Neural progenitor cell (in vitro differentiated cells): ENCODE measurements around the gene SNRNP70. TPM values are rescaled to one million over a fixed set of nuclear protein-coding genes. Genes with fewer than 3 reads are reported as not detected.
"Not testable (repeated sequence)": the region's sequence is repeated elsewhere in the genome, so short reads cannot be mapped to it uniquely, and the experiment has no call there.

Experiments
- DNase-seq: peaks from one replicate; pipeline ENCODE4 v3.0.0-alpha.2; 2016; ENCODE audit warnings: low spot score
- H2AFZ ChIP-seq: fragments of 200-600 bp; sonication (generic); replicated peaks from 2 replicates; pipeline ENCODE4 v1.6.1; 2016; ENCODE audit warnings: antibody characterized with exemption
- H3F3A ChIP-seq: fragments of 200-600 bp; sonication (generic); 2 replicates; pipeline ENCODE4 v1.6.1; 2016; ENCODE audit warnings: antibody characterized with exemption, low read depth
- H3K27ac ChIP-seq: fragments of 200-600 bp; sonication (generic); 2 replicates; pipeline ENCODE4 v1.5.1; 2016; ENCODE audit warnings: mild to moderate bottlenecking
- H3K27me3 ChIP-seq: fragments of 200-600 bp; sonication (generic); 2 replicates; pipeline ENCODE4 v1.6.1; 2016; ENCODE audit warnings: mild to moderate bottlenecking, moderate library complexity
- H3K36me3 ChIP-seq: fragments of 200-600 bp; sonication (generic); 2 replicates; pipeline ENCODE4 v1.5.1; 2016
- H3K4me1 ChIP-seq: fragments of 200-600 bp; sonication (generic); 2 replicates; pipeline ENCODE4 v1.6.1; 2016; ENCODE audit warnings: mixed run types
- H3K4me2 ChIP-seq: fragments of 200-600 bp; sonication (generic); 2 replicates; pipeline ENCODE4 v1.6.1; 2016
- H3K4me3 ChIP-seq: fragments of 200-600 bp; sonication (generic); 2 replicates; pipeline ENCODE4 v1.5.1; 2016
- H3K79me2 ChIP-seq: fragments of 200-600 bp; sonication (generic); 2 replicates; pipeline ENCODE4 v1.6.1; 2016; ENCODE audit warnings: low read depth
- H3K9ac ChIP-seq: fragments of 200-600 bp; sonication (generic); 2 replicates; pipeline ENCODE4 v1.6.1; 2016
- H3K9me3 ChIP-seq: fragments of 200-600 bp; sonication (generic); 2 replicates; pipeline ENCODE4 v1.5.1; 2016; ENCODE audit warnings: low read depth
- H4K20me1 ChIP-seq: fragments of 200-600 bp; sonication (generic); 2 replicates; pipeline ENCODE4 v1.6.1; 2016; ENCODE audit warnings: low read depth
- H3K27ac Mint-ChIP-seq: 3 replicates; pipeline ENCODE4 v1.8.0; 2021; ENCODE audit warnings: mixed read lengths
- H3K27me3 Mint-ChIP-seq: 2 replicates; pipeline ENCODE4 v1.8.0; 2022; ENCODE audit warnings: low read depth, mild to moderate bottlenecking, inconsistent platforms, moderate library complexity, mixed read lengths; ENCODE audit not compliant: insufficient read depth
- H3K36me3 Mint-ChIP-seq: 3 replicates; pipeline ENCODE4 v1.8.0; 2021; ENCODE audit warnings: mixed read lengths
- H3K4me1 Mint-ChIP-seq: 3 replicates; pipeline ENCODE4 v1.8.0; 2021; ENCODE audit warnings: mixed read lengths
- H3K4me3 Mint-ChIP-seq: 3 replicates; pipeline ENCODE4 v1.8.0; 2021; ENCODE audit warnings: mild to moderate bottlenecking, moderate library complexity, mixed read lengths
- H3K9me3 Mint-ChIP-seq: 3 replicates; pipeline ENCODE4 v1.8.0; 2020; ENCODE audit warnings: mixed read lengths
- EZH2 ChIP-seq: fragments of 200-600 bp; sonication (generic); IDR thresholded peaks from 2 replicates; pipeline ENCODE4 v1.6.1; 2017; ENCODE audit warnings: antibody characterized with exemption, mild to moderate bottlenecking, moderate library complexity
- EZH2phosphoT487 ChIP-seq: fragments of 200-600 bp; sonication (generic); IDR thresholded peaks from 2 replicates; pipeline ENCODE4 v1.6.1; 2017; ENCODE audit warnings: antibody characterized with exemption
- total RNA-seq: library from RNA; depleted of rRNA; stranded (reverse); fragments of >200 nt; gene quantifications from 2 replicates; pipeline ENCODE4 v1.2.3, GENCODE V29; 2015; ENCODE audit warnings: low replicate concordance
- TF ChIP-seq, protein P1 (sequence below): fragments of 200-600 bp; sonication (generic); IDR thresholded peaks from 2 replicates; pipeline ENCODE4 v1.5.1; 2017; ENCODE audit warnings: antibody characterized with exemption, mild to moderate bottlenecking

The SNRNP70 gene
- total RNA-seq, 1 donor from 2014 or later, result 162 TPM

GRCh38 chr19:49141352-49141751 lies 56.1 kb downstream of the SNRNP70 start:
- Histone ChIP-seq H3K36me3 (no peaks in the 10 kb centered on the region), H3K4me2 (no peak overlapping the region), H2AFZ (no peak overlapping the region), H3K9ac (no peak overlapping the region), H3F3A (peaks cover 14% of the 10 kb centered on the region), H3K4me1 (no peaks in the 10 kb centered on the region), H3K27me3 (no peaks in the 10 kb centered on the region), H4K20me1 (no peaks in the 10 kb centered on the region), H3K27ac (no peak overlapping the region), H3K4me3 (no peak overlapping the region), H3K79me2 (no peaks in the 10 kb centered on the region), H3K9me3 (no peaks in the 10 kb centered on the region)
- no peak for DNase-seq
- TF ChIP-seq EZH2, result no peak
- no peak for TF ChIP-seq EZH2phosphoT487
- TF ChIP-seq, protein P1, sequence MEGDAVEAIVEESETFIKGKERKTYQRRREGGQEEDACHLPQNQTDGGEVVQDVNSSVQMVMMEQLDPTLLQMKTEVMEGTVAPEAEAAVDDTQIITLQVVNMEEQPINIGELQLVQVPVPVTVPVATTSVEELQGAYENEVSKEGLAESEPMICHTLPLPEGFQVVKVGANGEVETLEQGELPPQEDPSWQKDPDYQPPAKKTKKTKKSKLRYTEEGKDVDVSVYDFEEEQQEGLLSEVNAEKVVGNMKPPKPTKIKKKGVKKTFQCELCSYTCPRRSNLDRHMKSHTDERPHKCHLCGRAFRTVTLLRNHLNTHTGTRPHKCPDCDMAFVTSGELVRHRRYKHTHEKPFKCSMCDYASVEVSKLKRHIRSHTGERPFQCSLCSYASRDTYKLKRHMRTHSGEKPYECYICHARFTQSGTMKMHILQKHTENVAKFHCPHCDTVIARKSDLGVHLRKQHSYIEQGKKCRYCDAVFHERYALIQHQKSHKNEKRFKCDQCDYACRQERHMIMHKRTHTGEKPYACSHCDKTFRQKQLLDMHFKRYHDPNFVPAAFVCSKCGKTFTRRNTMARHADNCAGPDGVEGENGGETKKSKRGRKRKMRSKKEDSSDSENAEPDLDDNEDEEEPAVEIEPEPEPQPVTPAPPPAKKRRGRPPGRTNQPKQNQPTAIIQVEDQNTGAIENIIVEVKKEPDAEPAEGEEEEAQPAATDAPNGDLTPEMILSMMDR, result no peak
- H3K36me3 Mint-ChIP-seq, result peaks cover 8% of the 10 kb centered on the region
- H3K9me3 Mint-ChIP-seq, result no peaks in the 10 kb centered on the region
- H3K27me3 Mint-ChIP-seq, result peaks cover 16% of the 10 kb centered on the region
- H3K27ac Mint-ChIP-seq, result no peak overlapping the region
- peak overlapping the region; percentile 10 for H3K4me3 Mint-ChIP-seq
- peaks cover 23% of the 10 kb centered on the region for H3K4me1 Mint-ChIP-seq

DNA sequence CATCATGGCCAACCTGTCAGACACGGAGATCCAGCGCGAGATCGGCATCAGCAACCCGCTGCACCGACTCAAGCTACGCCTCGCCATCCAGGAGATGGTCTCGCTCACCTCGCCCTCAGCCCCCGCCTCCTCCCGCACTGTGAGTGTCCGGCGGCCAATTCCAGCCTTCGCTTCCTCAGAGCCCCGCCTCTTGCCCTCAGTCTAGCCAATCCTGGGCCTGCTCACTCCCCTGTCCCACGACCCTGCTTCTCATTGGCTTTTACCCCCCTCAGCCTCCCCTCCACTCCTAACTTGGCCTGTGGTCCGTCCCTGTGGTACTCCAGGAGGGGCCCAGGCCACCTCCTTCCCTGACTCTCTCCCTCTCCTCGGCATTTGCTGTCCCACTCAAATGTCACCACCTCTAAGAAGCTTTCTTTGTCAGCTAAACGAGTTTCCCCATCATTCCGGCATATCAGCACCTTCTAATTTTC lies 57.6 kb downstream of the SNRNP70 start:
- Histone ChIP-seq H2AFZ (peak overlapping the region; percentile 78), H3K27ac (no peak overlapping the region), H3K79me2 (no peaks in the 10 kb centered on the region), H3K36me3 (no peaks in the 10 kb centered on the region), H3K27me3 (no peaks in the 10 kb centered on the region), H3K4me3 (peak overlapping the region; percentile 68), H3F3A (peaks cover 24% of the 10 kb centered on the region), H3K9ac (no peak overlapping the region), H3K4me1 (peaks cover 9% of the 10 kb centered on the region), H3K9me3 (no peaks in the 10 kb centered on the region), H4K20me1 (no peaks in the 10 kb centered on the region), H3K4me2 (peak overlapping the region; percentile 95)
- no peaks in the 10 kb centered on the region for H3K9me3 Mint-ChIP-seq
- H3K4me3 Mint-ChIP-seq, result peak overlapping the region; percentile 89
- DNase-seq, result peak; percentile 98
- no peaks in the 10 kb centered on the region for H3K36me3 Mint-ChIP-seq
- H3K27ac Mint-ChIP-seq, result peak overlapping the region; percentile 10
- TF ChIP-seq EZH2, result no peak
- no peak for TF ChIP-seq EZH2phosphoT487
- TF ChIP-seq, protein P1, result no peak
- H3K27me3 Mint-ChIP-seq, result peaks cover 9% of the 10 kb centered on the region
- peaks cover 31% of the 10 kb centered on the region for H3K4me1 Mint-ChIP-seq

DNA sequence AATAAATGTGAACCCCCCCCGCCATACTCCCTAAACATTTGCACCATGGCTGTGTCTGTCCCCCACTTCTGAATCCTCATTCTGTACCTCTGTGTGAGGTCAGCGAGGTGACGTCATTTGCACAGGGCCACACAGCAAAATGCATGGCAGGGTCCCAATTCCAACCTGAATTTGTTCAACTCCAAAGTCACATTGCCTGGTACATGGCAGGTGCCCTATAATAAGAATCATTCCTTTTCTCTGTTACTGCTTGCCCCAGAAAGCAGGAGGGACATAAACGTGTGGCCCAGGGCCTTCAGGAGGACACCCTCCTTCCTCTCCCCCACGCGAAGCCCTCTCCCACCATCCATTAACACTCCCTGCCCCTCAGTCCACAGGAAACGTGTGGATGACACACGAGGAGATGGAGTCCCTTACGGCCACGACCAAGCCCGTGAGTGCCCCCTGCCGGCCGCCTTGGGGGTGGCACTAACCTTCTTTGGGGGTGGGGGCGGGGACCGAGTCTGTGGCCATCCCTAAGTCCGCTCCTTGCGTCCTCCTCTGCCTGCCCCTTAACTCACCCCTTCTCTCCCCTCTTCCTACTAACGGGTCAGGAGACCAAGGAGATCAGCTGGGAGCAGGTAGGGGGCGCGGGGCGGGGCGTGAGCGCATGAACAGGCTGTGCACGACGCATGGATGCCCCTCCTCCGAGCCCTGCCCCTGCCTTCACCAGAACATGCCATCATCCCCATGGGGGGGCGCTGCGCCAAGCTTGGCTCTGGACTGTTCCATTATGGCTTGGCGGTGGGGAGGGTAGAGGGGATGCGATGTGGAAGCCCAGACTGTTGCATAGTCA lies 60.5 kb downstream of the SNRNP70 start:
- Histone ChIP-seq H4K20me1 (peaks cover 6% of the 10 kb centered on the region), H3K9me3 (no peaks in the 10 kb centered on the region), H3K4me1 (peaks cover 16% of the 10 kb centered on the region), H3K4me2 (peak overlapping the region; percentile 59), H3K9ac (no peak overlapping the region), H3K4me3 (peak overlapping the region; percentile 38), H3F3A (peaks cover 47% of the 10 kb centered on the region), H3K79me2 (no peaks in the 10 kb centered on the region), H2AFZ (peak overlapping the region; percentile 81), H3K27me3 (peaks cover 2% of the 10 kb centered on the region), H3K27ac (no peak overlapping the region), H3K36me3 (no peaks in the 10 kb centered on the region)
- Mint-ChIP-seq H3K27me3 (peaks cover 3% of the 10 kb centered on the region), H3K36me3 (no peaks in the 10 kb centered on the region), H3K4me1 (peaks cover 38% of the 10 kb centered on the region), H3K4me3 (peak overlapping the region; percentile 82), H3K27ac (peak overlapping the region; percentile 95), H3K9me3 (no peaks in the 10 kb centered on the region)
- no peak for TF ChIP-seq EZH2
- TF ChIP-seq, protein P1, result peak; percentile 94
- peak; percentile 28 for TF ChIP-seq EZH2phosphoT487
- peak; percentile 98 for DNase-seq

DNA sequence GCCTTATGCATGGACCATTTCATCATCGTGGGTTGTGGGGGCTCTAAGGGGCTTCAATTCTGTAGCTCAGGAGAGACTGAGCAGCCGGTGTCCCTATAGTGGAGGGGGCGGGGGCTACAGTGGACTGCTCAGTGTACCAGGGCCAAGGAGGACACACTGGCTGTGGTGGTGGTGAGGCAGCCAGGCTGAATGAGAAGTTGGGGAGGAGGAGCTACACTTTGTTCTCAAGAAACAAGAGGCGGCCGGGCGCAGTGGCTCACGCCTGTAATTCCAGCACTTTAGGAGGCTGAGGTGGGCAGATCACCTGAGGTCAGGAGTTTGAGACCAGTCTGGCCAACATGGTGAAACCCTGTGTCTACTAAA lies 61.1 kb downstream of the SNRNP70 start:
- H3K9me3 Mint-ChIP-seq, H4K20me1 ChIP-seq, H3K27me3 Mint-ChIP-seq, H3K9ac ChIP-seq, H3K27ac ChIP-seq, H3K27me3 ChIP-seq, H3K36me3 Mint-ChIP-seq, H3K36me3 ChIP-seq, H3K9me3 ChIP-seq, H3K79me2 ChIP-seq: not testable (repeated sequence)
- Histone ChIP-seq H3K4me1 (peaks cover 16% of the 10 kb centered on the region), H2AFZ (peak overlapping the region; percentile 28), H3F3A (peaks cover 53% of the 10 kb centered on the region), H3K4me3 (peak overlapping the region; percentile 38), H3K4me2 (peak overlapping the region; percentile 59)
- Mint-ChIP-seq H3K27ac (peak overlapping the region; percentile 46), H3K4me1 (peaks cover 41% of the 10 kb centered on the region), H3K4me3 (peak overlapping the region; percentile 82)
- DNase-seq, result peak; percentile 86
